ENCODE measurements around the gene PIP5KL1.
A peak's percentile ranks its signal among the peaks of the same experiment; 100 is the strongest.

The PIP5KL1 gene

GRCh38 chr9:127923771-127924170 lies 6.8 kb downstream of the PIP5KL1 start:
- no peak overlapping the region for H3K27ac ChIP-seq
- H3K36me3 ChIP-seq (ENCODE audit: insufficient read depth) = no peaks in the 10 kb centered on the region
- no peak for TF ChIP-seq CTCF (conservative IDR thresholded peaks at IDR 0.05; ENCODE audit: low read depth, low read length)
- no peak overlapping the region for H3K4me2 ChIP-seq
- no peak overlapping the region for H3K4me3 ChIP-seq (IDR thresholded peaks at IDR 0.05; ENCODE audit: insufficient read depth, low read depth, low read length)
- peaks cover 6% of the 10 kb centered on the region; the same call in 1 of the 2 replicates for H3K79me2 ChIP-seq (ENCODE audit: insufficient read depth, low read depth)
- H3K4me1 ChIP-seq (ENCODE audit: low read depth, poor library complexity, severe bottlenecking) = peaks cover 52% of the 10 kb centered on the region
- no peak overlapping the region for H3K9ac ChIP-seq
- no peaks in the 10 kb centered on the region for H3K27me3 ChIP-seq (ENCODE audit: insufficient read depth, low read depth)
- no peak overlapping the region for H2AFZ ChIP-seq (ENCODE audit: low read depth)
- H4K20me1 ChIP-seq (ENCODE audit: insufficient read depth) = no peaks in the 10 kb centered on the region

DNA sequence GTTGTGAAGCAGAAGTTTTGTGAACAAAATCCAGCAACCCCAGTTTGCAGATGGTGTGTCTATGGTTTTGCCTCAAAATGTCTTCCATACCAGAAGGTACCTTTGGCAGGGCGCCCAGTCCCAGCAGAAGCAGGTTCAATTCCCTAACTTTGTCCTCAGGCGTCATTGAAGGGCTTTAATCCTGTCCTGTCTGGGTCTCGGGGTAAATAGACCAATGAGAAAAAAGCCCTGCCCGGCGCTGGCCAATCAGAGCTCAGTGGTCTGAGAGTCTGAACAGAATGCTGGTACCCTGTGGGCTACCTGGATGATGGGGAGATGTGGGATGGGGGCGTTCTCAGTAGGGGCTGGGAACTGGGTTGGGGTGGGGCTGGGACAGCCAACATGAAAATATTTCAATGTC lies 7.5 kb downstream of the PIP5KL1 start:
- Histone ChIP-seq H4K20me1 (ENCODE audit: insufficient read depth) (no peaks in the 10 kb centered on the region), H3K4me1 (ENCODE audit: low read depth, poor library complexity, severe bottlenecking) (peaks cover 52% of the 10 kb centered on the region), H3K27me3 (ENCODE audit: insufficient read depth, low read depth) (no peaks in the 10 kb centered on the region), H3K4me2 (no peak overlapping the region), H3K36me3 (ENCODE audit: insufficient read depth) (no peaks in the 10 kb centered on the region), H3K79me2 (ENCODE audit: insufficient read depth, low read depth) (peaks cover 13% of the 10 kb centered on the region; the same call in 1 of the 2 replicates), H2AFZ (ENCODE audit: low read depth) (no peak overlapping the region), H3K4me3 (IDR thresholded peaks at IDR 0.05; ENCODE audit: insufficient read depth, low read depth, low read length) (no peak overlapping the region), H3K27ac (no peak overlapping the region), H3K9ac (no peak overlapping the region)
- no peak for TF ChIP-seq CTCF (conservative IDR thresholded peaks at IDR 0.05; ENCODE audit: low read depth, low read length)

DNA sequence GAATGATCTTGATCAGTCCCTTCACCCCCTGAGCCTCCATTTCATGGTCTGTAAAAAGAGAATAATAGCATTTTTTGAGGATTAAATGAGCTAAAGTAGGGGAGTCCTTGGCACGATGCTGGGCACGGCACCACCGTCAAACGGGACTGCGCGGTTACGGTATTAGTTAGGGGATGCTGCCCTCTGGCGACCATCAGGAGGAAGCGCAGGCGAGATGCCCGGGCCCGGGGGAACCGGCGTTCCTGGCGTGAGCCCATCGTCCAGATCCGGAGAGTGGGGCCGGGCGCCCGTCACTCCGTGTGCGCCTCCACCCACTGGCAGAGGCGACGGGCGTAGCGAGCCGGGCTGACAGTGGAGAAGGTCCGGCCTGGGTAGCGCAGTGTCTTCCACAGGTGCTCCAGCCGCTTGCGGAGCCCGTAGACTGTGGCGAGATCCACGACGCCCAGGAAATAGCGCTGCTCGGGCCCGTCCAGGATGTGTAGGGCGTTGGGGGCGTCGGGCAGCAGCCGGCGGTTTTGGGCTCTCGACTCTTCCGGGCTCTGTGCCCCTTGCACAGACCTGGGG lies 8.9 kb downstream of the PIP5KL1 start:
- H2AFZ ChIP-seq (ENCODE audit: low read depth) = no peak overlapping the region
- H3K9ac ChIP-seq = no peak overlapping the region
- H3K4me1 ChIP-seq (ENCODE audit: low read depth, poor library complexity, severe bottlenecking) = peaks cover 52% of the 10 kb centered on the region
- TF ChIP-seq CTCF (conservative IDR thresholded peaks at IDR 0.05; ENCODE audit: low read depth, low read length) = peak; percentile 83
- H3K4me2 ChIP-seq = peak overlapping the region; percentile 42; the same call in 1 of the 2 replicates
- H3K27me3 ChIP-seq (ENCODE audit: insufficient read depth, low read depth) = no peaks in the 10 kb centered on the region
- H3K36me3 ChIP-seq (ENCODE audit: insufficient read depth) = no peaks in the 10 kb centered on the region
- H3K79me2 ChIP-seq (ENCODE audit: insufficient read depth, low read depth) = peaks cover 21% of the 10 kb centered on the region
- no peaks in the 10 kb centered on the region for H4K20me1 ChIP-seq (ENCODE audit: insufficient read depth)
- H3K4me3 ChIP-seq (IDR thresholded peaks at IDR 0.05; ENCODE audit: insufficient read depth, low read depth, low read length) = no peak overlapping the region
- no peak overlapping the region for H3K27ac ChIP-seq

DNA sequence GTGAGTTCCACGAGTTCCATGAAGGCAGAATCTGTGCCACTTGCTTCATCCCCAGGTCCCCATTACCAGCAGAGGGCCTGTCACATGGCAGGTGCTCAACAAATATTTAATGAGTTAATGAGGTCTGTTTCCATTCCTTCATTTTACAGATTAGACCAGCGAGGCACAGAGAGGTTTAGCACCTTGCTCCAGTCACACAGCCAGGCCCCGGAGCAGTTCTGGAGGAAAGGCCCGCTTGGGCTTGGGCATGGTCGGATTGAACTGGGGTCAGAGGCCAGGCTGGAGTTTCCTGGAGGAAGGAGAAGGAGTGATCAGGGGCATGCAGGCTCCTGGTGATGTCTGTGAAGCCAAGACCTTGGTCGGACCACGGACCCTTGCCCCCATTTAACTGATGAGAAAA lies 9.8 kb downstream of the PIP5KL1 start:
- TF ChIP-seq CTCF (conservative IDR thresholded peaks at IDR 0.05; ENCODE audit: low read depth, low read length) = no peak
- Histone ChIP-seq H3K4me3 (IDR thresholded peaks at IDR 0.05; ENCODE audit: insufficient read depth, low read depth, low read length) (no peak overlapping the region), H3K27me3 (ENCODE audit: insufficient read depth, low read depth) (no peaks in the 10 kb centered on the region), H4K20me1 (ENCODE audit: insufficient read depth) (no peaks in the 10 kb centered on the region), H3K4me1 (ENCODE audit: low read depth, poor library complexity, severe bottlenecking) (peaks cover 52% of the 10 kb centered on the region), H3K9ac (no peak overlapping the region), H3K36me3 (ENCODE audit: insufficient read depth) (no peaks in the 10 kb centered on the region), H3K27ac (no peak overlapping the region), H2AFZ (ENCODE audit: low read depth) (no peak overlapping the region), H3K79me2 (ENCODE audit: insufficient read depth, low read depth) (peaks cover 29% of the 10 kb centered on the region), H3K4me2 (no peak overlapping the region)
